OCI-LY3 (cell line): ENCODE data around the gene CDC14A.

ENCODE experiments used
- H2AFZ ChIP-seq: fragments of 200-600, 300-600 bp; shearing (Covaris generic); 2 replicates; pipeline ENCODE4 v1.6.0; 2014; ENCODE audit warnings: antibody characterized with exemption, low read depth, low read length
- H3K27ac ChIP-seq: fragments of 200-600, 300-600 bp; sonication (generic); 2 replicates; pipeline ENCODE4 v1.5.1; 2014; ENCODE audit warnings: mild to moderate bottlenecking, low read length, moderate library complexity, mixed read lengths
- H3K27me3 ChIP-seq: fragments of 200-600, 300-600 bp; sonication (generic); 2 replicates; pipeline ENCODE4 v1.6.1; 2014; ENCODE audit warnings: low read depth, low read length, mixed read lengths
- H3K36me3 ChIP-seq: fragments of 200-600, 300-600 bp; sonication (generic); replicated peaks from 2 replicates; pipeline ENCODE3; 2014; ENCODE audit warnings: low read depth, low read length, mixed read lengths
- H3K4me1 ChIP-seq: fragments of 300-600, 200-600 bp; sonication (generic); 2 replicates; pipeline ENCODE4 v1.6.1; 2014; ENCODE audit warnings: low read length, mixed read lengths
- H3K4me2 ChIP-seq: fragments of 200-600, 300-600 bp; sonication (generic); 2 replicates; pipeline ENCODE4 v1.6.1; 2014; ENCODE audit warnings: low read length, mixed read lengths
- H3K4me3 ChIP-seq: fragments of 300-600, 200-600 bp; sonication (generic); 2 replicates; pipeline ENCODE4 v1.5.1; 2014; ENCODE audit warnings: antibody characterized with exemption, mild to moderate bottlenecking, low read length, moderate library complexity
- H3K79me2 ChIP-seq: fragments of 300-600, 200-600 bp; shearing (Covaris generic); 2 replicates; pipeline ENCODE4 v1.6.1; 2014; ENCODE audit warnings: mild to moderate bottlenecking, low read length, mixed read lengths
- H3K9ac ChIP-seq: fragments of 300-600, 200-600 bp; shearing (Covaris generic); 2 replicates; pipeline ENCODE4 v1.6.0; 2014; ENCODE audit warnings: mild to moderate bottlenecking, low read length, moderate library complexity
- H3K9me3 ChIP-seq: fragments of 200-600, 300-600 bp; shearing (Covaris generic); 2 replicates; pipeline ENCODE4 v1.6.1; 2014; ENCODE audit warnings: low read length, mixed read lengths; ENCODE audit not compliant: insufficient read depth
- H4K20me1 ChIP-seq: fragments of 200-600, 300-600 bp; sonication (generic); 2 replicates; pipeline ENCODE4 v1.6.1; 2016; ENCODE audit warnings: low read length, mixed read lengths; ENCODE audit not compliant: insufficient read depth
- CTCF ChIP-seq: fragments of 200-600, 300-600 bp; sonication (generic); IDR thresholded peaks from 2 replicates; pipeline ENCODE4 v1.5.1; 2014; ENCODE audit warnings: antibody characterized with exemption, low read length, low read depth
- EZH2phosphoT487 ChIP-seq: fragments of 200-600 bp; shearing (Covaris generic); IDR thresholded peaks from 2 replicates; pipeline ENCODE4 v1.6.1; 2018; ENCODE audit warnings: antibody characterized with exemption, mixed run types, low read depth

CDC14A gene

GRCh38 chr1:100431954-100432353 is 79.6 kb downstream of the CDC14A start:
- Histone ChIP-seq H3K27me3 (no peaks in the 10 kb centered on the region), H3K4me2 (no peak overlapping the region), H3K36me3 (no peaks in the 10 kb centered on the region), H3K4me1 (peaks cover 7% of the 10 kb centered on the region), H3K79me2 (no peaks in the 10 kb centered on the region), H3K4me3 (no peak overlapping the region), H3K9me3 (no peaks in the 10 kb centered on the region), H3K27ac (no peak overlapping the region), H3K9ac (no peak overlapping the region), H2AFZ (no peak overlapping the region), H4K20me1 (no peaks in the 10 kb centered on the region)
- TF ChIP-seq EZH2phosphoT487 (no peak), CTCF (no peak)

GRCh38 chr1:100433563-100433962 is 81.3 kb downstream of the CDC14A start:
- TF ChIP-seq EZH2phosphoT487: no peak
- TF ChIP-seq CTCF: no peak
- H3K36me3 ChIP-seq: no peaks in the 10 kb centered on the region
- H3K27ac ChIP-seq: no peak overlapping the region
- H3K4me2 ChIP-seq: no peak overlapping the region
- no peaks in the 10 kb centered on the region for H3K79me2 ChIP-seq
- H3K9ac ChIP-seq: no peak overlapping the region
- peaks cover 7% of the 10 kb centered on the region for H3K4me1 ChIP-seq
- no peak overlapping the region for H3K4me3 ChIP-seq
- no peaks in the 10 kb centered on the region for H3K27me3 ChIP-seq
- H2AFZ ChIP-seq: no peak overlapping the region
- H3K9me3 ChIP-seq: no peaks in the 10 kb centered on the region
- H4K20me1 ChIP-seq: no peaks in the 10 kb centered on the region

GRCh38 chr1:100434831-100435230 is 82.5 kb downstream of the CDC14A start:
- no peaks in the 10 kb centered on the region for H3K27me3 ChIP-seq
- no peaks in the 10 kb centered on the region for H3K79me2 ChIP-seq
- H4K20me1 ChIP-seq: no peaks in the 10 kb centered on the region
- no peaks in the 10 kb centered on the region for H3K36me3 ChIP-seq
- H3K4me2 ChIP-seq: no peak overlapping the region
- H3K4me3 ChIP-seq: no peak overlapping the region
- H3K4me1 ChIP-seq: peaks cover 7% of the 10 kb centered on the region
- no peaks in the 10 kb centered on the region for H3K9me3 ChIP-seq
- H3K9ac ChIP-seq: no peak overlapping the region
- no peak overlapping the region for H2AFZ ChIP-seq
- TF ChIP-seq CTCF (no peak), EZH2phosphoT487 (no peak)
- no peak overlapping the region for H3K27ac ChIP-seq

- Histone ChIP-seq H4K20me1 (no peaks in the 10 kb centered on the region), H3K36me3 (no peaks in the 10 kb centered on the region), H3K79me2 (no peaks in the 10 kb centered on the region), H2AFZ (no peak overlapping the region), H3K4me3 (no peak overlapping the region), H3K9me3 (no peaks in the 10 kb centered on the region), H3K4me2 (no peak overlapping the region), H3K9ac (no peak overlapping the region), H3K4me1 (peaks cover 4% of the 10 kb centered on the region), H3K27ac (no peak overlapping the region), H3K27me3 (no peaks in the 10 kb centered on the region)
- TF ChIP-seq EZH2phosphoT487: no peak
- no peak for TF ChIP-seq CTCF
Observed at GRCh38 chr1:100438375-100438774, 86.1 kb downstream of the CDC14A start.
